Parathyroid adenoma (tissue), 2 donors: ENCODE results near the gene RFTN1.

Source experiments
- H2AFZ ChIP-seq: fragments of 300-600 bp; sonication (generic); one replicate; pipeline ENCODE4 v1.7.0; 2017; ENCODE audit warnings: antibody characterized with exemption, mild to moderate bottlenecking
- H3K27ac ChIP-seq: fragments of 300-600 bp; sonication (generic); one replicate; pipeline ENCODE4 v1.7.0; 2017
- H3K27me3 ChIP-seq: fragments of 300-600 bp; sonication (generic); one replicate; pipeline ENCODE4 v1.7.0; 2017; ENCODE audit warnings: low read length; ENCODE audit not compliant: control insufficient read depth, insufficient read depth
- H3K36me3 ChIP-seq: fragments of 300-600 bp; sonication (generic); one replicate; pipeline ENCODE4 v1.7.0; 2017; ENCODE audit warnings: low read length; ENCODE audit not compliant: control insufficient read depth, insufficient read depth
- H3K4me1 ChIP-seq: fragments of 300-600 bp; sonication (generic); one replicate; pipeline ENCODE4 v1.7.0; 2017; ENCODE audit warnings: control low read depth
- H3K4me2 ChIP-seq: fragments of 300-600 bp; sonication (generic); one replicate; pipeline ENCODE4 v1.7.0; 2017; ENCODE audit warnings: low read length
- H3K4me3 ChIP-seq: fragments of 300-600 bp; sonication (generic); one replicate; pipeline ENCODE4 v1.7.0; 2017; ENCODE audit warnings: low read depth, low read length
- H3K79me2 ChIP-seq: fragments of 300-600 bp; sonication (generic); one replicate; pipeline ENCODE4 v1.7.0; 2017; ENCODE audit warnings: control low read depth
- H3K9ac ChIP-seq: fragments of 300-600 bp; sonication (generic); one replicate; pipeline ENCODE4 v1.7.0; 2017; ENCODE audit warnings: mild to moderate bottlenecking
- H3K9me3 ChIP-seq: fragments of 300-600 bp; sonication (generic); one replicate; pipeline ENCODE4 v1.7.0; 2017; ENCODE audit warnings: low read length; ENCODE audit not compliant: control insufficient read depth
- TF ChIP-seq, protein P1 (sequence below): fragments of 300-600 bp; sonication (generic); IDR thresholded peaks from one replicate; pipeline ENCODE4 v1.7.0; 2017; ENCODE audit warnings: antibody characterized with exemption, mild to moderate bottlenecking
- donor health status: primary hyperparathyroidism.

RFTN1 gene

DNA sequence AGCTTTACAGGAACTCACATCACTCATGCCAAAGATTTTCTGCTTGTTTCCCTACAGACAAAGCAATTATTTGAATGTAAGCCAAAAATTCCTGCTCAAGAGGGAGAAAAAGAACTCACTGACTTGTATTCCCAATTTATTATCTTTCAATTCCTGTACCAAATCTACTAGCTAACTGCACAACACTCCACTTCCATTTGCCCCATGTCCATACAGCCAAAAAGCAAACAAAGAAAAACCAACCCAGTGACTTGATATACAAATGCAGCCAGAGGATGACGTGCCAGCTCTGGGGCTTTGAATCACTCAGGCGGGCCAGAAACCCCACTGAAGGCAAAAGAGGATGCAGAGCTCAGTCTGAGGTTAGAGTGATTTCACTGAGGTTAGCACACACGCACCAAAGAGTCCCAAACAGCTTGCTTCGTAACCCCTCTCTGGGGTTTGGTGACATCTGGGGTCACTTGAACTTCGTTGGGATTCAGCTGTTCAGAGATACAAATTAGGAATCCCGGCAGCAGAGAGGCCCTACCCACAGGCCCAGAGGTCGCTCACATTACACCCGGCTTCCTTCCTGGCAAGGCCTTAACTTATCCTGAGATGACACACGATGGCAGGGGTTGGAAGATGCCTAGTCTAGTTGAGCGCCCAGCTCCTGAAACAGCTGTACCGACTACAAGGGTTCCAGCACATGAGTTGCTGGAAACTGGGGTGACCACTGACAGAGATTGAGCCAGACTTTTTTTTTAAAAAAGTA, 1.6 kb downstream of the RFTN1 start:
- Histone ChIP-seq H3K27me3 (peaks cover 5% of the 10 kb centered on the region), H3K4me1 (no peaks in the 10 kb centered on the region), H3K4me3 (peak overlapping the region; percentile 9), H3K9ac (no peak overlapping the region), H3K79me2 (no peaks in the 10 kb centered on the region), H3K36me3 (no peaks in the 10 kb centered on the region), H2AFZ (no peak overlapping the region), H3K27ac (peak overlapping the region; percentile 54), H3K9me3 (no peaks in the 10 kb centered on the region), H3K4me2 (peak overlapping the region; percentile 19)
- TF ChIP-seq, protein P1, sequence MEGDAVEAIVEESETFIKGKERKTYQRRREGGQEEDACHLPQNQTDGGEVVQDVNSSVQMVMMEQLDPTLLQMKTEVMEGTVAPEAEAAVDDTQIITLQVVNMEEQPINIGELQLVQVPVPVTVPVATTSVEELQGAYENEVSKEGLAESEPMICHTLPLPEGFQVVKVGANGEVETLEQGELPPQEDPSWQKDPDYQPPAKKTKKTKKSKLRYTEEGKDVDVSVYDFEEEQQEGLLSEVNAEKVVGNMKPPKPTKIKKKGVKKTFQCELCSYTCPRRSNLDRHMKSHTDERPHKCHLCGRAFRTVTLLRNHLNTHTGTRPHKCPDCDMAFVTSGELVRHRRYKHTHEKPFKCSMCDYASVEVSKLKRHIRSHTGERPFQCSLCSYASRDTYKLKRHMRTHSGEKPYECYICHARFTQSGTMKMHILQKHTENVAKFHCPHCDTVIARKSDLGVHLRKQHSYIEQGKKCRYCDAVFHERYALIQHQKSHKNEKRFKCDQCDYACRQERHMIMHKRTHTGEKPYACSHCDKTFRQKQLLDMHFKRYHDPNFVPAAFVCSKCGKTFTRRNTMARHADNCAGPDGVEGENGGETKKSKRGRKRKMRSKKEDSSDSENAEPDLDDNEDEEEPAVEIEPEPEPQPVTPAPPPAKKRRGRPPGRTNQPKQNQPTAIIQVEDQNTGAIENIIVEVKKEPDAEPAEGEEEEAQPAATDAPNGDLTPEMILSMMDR: no peak

DNA sequence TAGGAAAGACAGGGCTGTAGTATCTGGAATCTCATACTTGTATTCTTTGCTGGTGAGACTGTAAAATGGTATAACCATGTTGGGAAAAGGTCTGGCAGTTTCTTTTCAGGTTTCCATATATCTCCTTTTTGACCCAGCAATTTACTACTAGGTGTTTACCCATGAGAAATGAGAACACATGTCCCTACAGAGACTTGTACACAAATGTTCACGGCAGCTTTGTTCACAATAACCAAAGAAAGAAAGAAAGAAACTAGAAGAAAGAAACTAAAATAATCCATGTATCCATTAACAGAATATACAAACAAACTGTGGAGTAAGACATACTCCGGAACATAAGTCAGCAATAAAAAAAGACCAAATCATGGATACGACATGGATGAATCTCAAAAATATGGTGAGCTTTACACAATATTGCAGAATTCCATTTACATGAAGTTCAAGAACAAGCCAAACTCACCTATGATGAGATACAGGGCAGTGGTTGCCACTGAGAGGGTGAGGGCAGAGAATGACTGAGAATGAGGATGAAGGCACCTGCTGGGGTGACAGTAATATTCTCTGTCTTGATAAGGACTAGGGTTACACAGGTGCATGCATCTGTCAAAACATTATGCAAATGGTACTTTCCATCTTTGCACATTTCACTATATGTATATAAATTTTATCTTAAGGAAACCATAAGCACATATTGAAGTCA, 2.7 kb downstream of the RFTN1 start:
- H3K4me3 ChIP-seq: no peak overlapping the region
- peak overlapping the region; percentile 54 for H3K27ac ChIP-seq
- no peaks in the 10 kb centered on the region for H3K36me3 ChIP-seq
- no peaks in the 10 kb centered on the region for H3K4me1 ChIP-seq
- H3K9me3 ChIP-seq: no peaks in the 10 kb centered on the region
- H3K27me3 ChIP-seq: peaks cover 5% of the 10 kb centered on the region
- no peak overlapping the region for H3K9ac ChIP-seq
- no peaks in the 10 kb centered on the region for H3K79me2 ChIP-seq
- no peak overlapping the region for H3K4me2 ChIP-seq
- H2AFZ ChIP-seq: no peak overlapping the region
- TF ChIP-seq, protein P1: no peak

DNA sequence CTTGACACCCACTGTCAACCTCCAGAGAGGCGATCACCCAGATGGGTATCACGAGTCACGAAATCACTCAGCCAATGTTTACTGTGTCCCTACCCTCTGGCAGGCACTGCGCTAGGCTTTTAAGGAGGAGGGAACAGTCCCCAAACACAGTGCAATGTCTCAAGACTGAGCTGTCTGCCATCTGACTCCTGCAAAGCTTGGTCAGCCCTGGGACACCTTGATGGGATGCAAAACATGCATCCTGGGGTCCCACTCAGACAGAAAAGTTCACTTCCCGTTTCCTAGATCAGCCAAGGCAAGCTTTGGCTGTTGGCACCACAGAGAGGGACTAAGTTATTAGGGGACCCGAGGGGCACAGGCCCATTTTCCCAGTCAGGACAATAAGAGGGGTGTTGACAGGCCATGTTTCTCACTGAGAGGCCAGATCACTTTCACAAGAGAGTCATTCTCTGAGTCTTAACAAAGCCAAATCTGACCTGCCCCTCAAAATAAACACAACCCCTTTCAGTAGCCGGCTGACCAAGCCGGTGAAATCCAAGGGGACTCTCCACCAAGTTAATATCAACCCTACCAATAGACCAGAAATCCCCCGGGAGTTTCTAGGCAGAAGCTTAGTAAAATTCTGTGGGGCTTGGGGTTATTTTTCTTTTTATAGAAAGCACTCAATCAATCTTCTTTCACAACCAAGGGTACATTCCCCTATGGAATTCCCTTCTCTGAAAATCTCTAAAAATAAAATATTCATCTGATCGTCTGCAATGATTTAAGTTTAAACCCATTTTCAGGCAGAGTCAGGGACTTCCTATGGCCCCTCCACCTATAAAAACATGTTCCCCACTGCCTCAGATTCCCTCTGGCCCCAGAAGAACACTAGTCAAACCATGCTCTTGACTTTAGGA, 3.5 kb downstream of the RFTN1 start:
- H3K36me3 ChIP-seq: no peaks in the 10 kb centered on the region
- H3K9me3 ChIP-seq: no peaks in the 10 kb centered on the region
- no peak overlapping the region for H3K4me2 ChIP-seq
- H3K9ac ChIP-seq: no peak overlapping the region
- TF ChIP-seq, protein P1: no peak
- H3K27ac ChIP-seq: no peak overlapping the region
- H2AFZ ChIP-seq: no peak overlapping the region
- no peaks in the 10 kb centered on the region for H3K4me1 ChIP-seq
- no peak overlapping the region for H3K4me3 ChIP-seq
- no peaks in the 10 kb centered on the region for H3K79me2 ChIP-seq
- H3K27me3 ChIP-seq: peaks cover 5% of the 10 kb centered on the region

DNA sequence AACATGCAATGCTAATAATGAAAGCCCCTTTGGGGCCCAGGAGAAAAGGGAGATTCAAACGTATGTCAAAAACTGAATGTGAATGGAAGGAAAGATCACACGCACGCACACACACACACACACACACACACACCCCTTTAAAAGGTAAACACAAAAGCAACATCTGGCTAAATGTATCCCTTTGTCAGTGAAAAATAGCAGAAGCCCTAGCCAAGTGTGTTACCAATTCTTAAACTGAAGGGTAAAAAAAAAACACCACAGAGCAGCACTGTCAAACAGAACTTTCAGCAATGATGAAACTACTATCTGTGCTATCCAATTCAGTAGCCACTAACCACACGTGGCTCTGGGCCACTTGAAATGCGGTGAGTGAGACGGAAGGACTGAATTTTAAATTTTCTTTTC, 4.9 kb downstream of the RFTN1 start:
- Histone ChIP-seq H3K9ac (no peak overlapping the region), H3K4me3 (no peak overlapping the region), H3K27me3 (peaks cover 5% of the 10 kb centered on the region), H3K4me1 (no peaks in the 10 kb centered on the region), H2AFZ (no peak overlapping the region), H3K9me3 (no peaks in the 10 kb centered on the region), H3K27ac (no peak overlapping the region), H3K79me2 (no peaks in the 10 kb centered on the region), H3K4me2 (no peak overlapping the region), H3K36me3 (no peaks in the 10 kb centered on the region)
- TF ChIP-seq, protein P1: no peak
